CD4-positive, alpha-beta T cell treated with Interleukin-15 for 1 hour (primary cell): ENCODE data around the gene LRRC46.

Experiments
- DNase-seq: peaks from one replicate; pipeline ENCODE4 v3.0.0-alpha.2; 2020

LRRC46 gene

GRCh38 chr17:47879028-47879585 is 47.6 kb downstream of the LRRC46 start:
- no peak for DNase-seq

GRCh38 chr17:47879776-47880454 is 48.4 kb downstream of the LRRC46 start:
- no peak for DNase-seq

DNA sequence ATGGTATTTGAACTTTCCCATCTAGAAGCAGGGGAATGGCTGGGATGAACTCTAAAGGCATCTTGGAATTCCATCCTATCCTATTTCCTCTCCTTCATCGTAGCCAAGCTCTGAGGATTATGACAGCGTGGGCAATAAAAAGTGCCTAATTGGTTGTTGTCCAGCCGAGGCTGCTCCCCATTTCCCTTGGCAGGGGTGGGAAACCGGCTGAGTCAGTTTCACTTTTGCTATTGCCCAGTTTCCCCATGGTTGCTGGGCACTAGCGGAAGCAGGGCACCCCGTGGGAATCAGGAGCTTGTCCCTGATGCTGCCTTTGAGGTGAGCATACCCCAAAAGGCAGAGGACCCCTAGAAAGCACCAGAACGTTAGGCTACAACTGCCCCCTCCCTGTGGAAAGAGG is 50.8 kb downstream of the LRRC46 start:
- no peak for DNase-seq

GRCh38 chr17:47882695-47883588 is 51.5 kb downstream of the LRRC46 start:
- no peak for DNase-seq

DNA sequence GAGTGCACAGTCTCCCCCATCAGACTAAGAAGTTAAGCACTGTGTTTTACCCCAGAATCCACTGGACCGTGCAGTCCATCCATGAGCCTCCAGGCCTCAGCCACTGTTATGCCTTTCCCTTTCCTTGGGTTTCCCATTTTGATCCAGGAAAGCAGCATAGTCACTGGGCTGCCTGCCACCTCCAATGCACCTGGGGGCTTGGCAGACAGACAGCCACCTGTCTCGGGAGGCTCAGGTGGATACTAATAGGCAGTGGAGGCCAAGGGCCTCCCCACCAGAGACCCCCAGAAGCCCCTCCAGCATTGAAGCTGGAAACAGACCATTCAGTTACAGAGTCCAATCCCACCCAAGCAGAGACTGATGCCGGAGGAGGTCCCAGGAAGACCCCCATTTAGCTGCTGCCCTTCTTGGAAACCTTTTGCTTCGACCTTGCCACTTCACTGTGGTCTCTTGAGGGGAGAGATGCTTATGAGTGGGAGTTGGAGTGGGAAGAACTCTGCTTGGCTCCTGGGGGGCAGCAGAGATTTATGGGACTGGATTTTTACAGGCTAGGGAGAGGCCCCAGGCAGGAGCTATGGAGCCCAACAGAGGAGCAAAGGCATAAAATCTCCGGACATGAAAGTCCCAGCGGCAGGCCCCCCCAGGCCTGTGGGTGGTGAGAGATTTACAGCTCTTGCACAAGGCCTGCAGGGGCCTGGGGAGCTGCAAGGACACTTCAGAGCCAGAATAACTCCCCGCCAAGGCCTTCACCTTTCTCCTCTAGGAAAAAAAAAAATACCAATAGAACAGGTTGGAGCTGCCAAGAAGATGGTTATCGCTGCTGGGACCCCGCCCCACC is 52.3 kb downstream of the LRRC46 start:
- no peak for DNase-seq

- no peak for DNase-seq
Observed at GRCh38 chr17:47884427-47884740, 52.9 kb downstream of the LRRC46 start.

GRCh38 chr17:47884905-47885730 is 53.6 kb downstream of the LRRC46 start:
- DNase-seq = no peak
